ENCODE data around the gene COL2A1.

COL2A1 gene

GRCh38 chr12:47989023-47989417, 15.3 kb downstream of the COL2A1 start:
- Histone ChIP-seq H3K79me2 (ENCODE audit: control insufficient read depth, insufficient read depth, low read length, unreplicated experiment) (no peaks in the 10 kb centered on the region), H3K4me3 (ENCODE audit: low read depth, low read length) (no peak overlapping the region), H3K36me3 (ENCODE audit: insufficient read depth, low read length) (no peaks in the 10 kb centered on the region), H3K4me1 (ENCODE audit: control insufficient read depth, insufficient read depth, low read length, unreplicated experiment) (no peaks in the 10 kb centered on the region), H3K27me3 (ENCODE audit: insufficient read depth, low read length) (peaks cover 27% of the 10 kb centered on the region), H2AFZ (ENCODE audit: low read length, unreplicated experiment) (no peak overlapping the region), H3K27ac (ENCODE audit: low read depth, low read length) (no peak overlapping the region)

GRCh38 chr12:47988073-47989022, 15.9 kb downstream of the COL2A1 start:
- Histone ChIP-seq H3K79me2 (ENCODE audit: control insufficient read depth, insufficient read depth, low read length, unreplicated experiment) (no peaks in the 10 kb centered on the region), H3K4me3 (ENCODE audit: low read depth, low read length) (no peak overlapping the region), H3K27ac (ENCODE audit: low read depth, low read length) (no peak overlapping the region), H3K4me1 (ENCODE audit: control insufficient read depth, insufficient read depth, low read length, unreplicated experiment) (no peaks in the 10 kb centered on the region), H2AFZ (ENCODE audit: low read length, unreplicated experiment) (no peak overlapping the region), H3K36me3 (ENCODE audit: insufficient read depth, low read length) (no peaks in the 10 kb centered on the region), H3K27me3 (ENCODE audit: insufficient read depth, low read length) (peaks cover 20% of the 10 kb centered on the region)

- Histone ChIP-seq H3K4me3 (ENCODE audit: low read depth, low read length) (no peak overlapping the region), H2AFZ (ENCODE audit: low read length, unreplicated experiment) (no peak overlapping the region), H3K27me3 (ENCODE audit: insufficient read depth, low read length) (peaks cover 12% of the 10 kb centered on the region)
These were observed 16.7 kb downstream of the COL2A1 start for GRCh38 chr12:47987411-47988072.

GRCh38 chr12:47986832-47987231, 17.4 kb downstream of the COL2A1 start:
- Histone ChIP-seq H3K36me3 (ENCODE audit: insufficient read depth, low read length) (no peaks in the 10 kb centered on the region), H3K27me3 (ENCODE audit: insufficient read depth, low read length) (peaks cover 5% of the 10 kb centered on the region; the same call in 1 of the 2 replicates), H2AFZ (ENCODE audit: low read length, unreplicated experiment) (no peak overlapping the region), H3K27ac (ENCODE audit: low read depth, low read length) (no peak overlapping the region), H3K4me3 (ENCODE audit: low read depth, low read length) (no peak overlapping the region), H3K4me1 (ENCODE audit: control insufficient read depth, insufficient read depth, low read length, unreplicated experiment) (no peaks in the 10 kb centered on the region), H3K79me2 (ENCODE audit: control insufficient read depth, insufficient read depth, low read length, unreplicated experiment) (no peaks in the 10 kb centered on the region)

More at GRCh38 chr12:47987411-47988072, 16.7 kb downstream of the COL2A1 start:
- Histone ChIP-seq H3K27ac (ENCODE audit: low read depth, low read length) (no peak overlapping the region), H3K36me3 (ENCODE audit: insufficient read depth, low read length) (no peaks in the 10 kb centered on the region), H3K79me2 (ENCODE audit: control insufficient read depth, insufficient read depth, low read length, unreplicated experiment) (no peaks in the 10 kb centered on the region), H3K4me1 (ENCODE audit: control insufficient read depth, insufficient read depth, low read length, unreplicated experiment) (no peaks in the 10 kb centered on the region)

GRCh38 chr12:47986291-47986660, 18.0 kb downstream of the COL2A1 start:
- no peak overlapping the region for H3K4me3 ChIP-seq (ENCODE audit: low read depth, low read length)
- no peak overlapping the region for H2AFZ ChIP-seq (ENCODE audit: low read length, unreplicated experiment)
- H3K36me3 ChIP-seq (ENCODE audit: insufficient read depth, low read length) = no peaks in the 10 kb centered on the region
- no peaks in the 10 kb centered on the region for H3K79me2 ChIP-seq (ENCODE audit: control insufficient read depth, insufficient read depth, low read length, unreplicated experiment)
- H3K27ac ChIP-seq (ENCODE audit: low read depth, low read length) = no peak overlapping the region
- no peaks in the 10 kb centered on the region; the same call in 1 of the 2 replicates for H3K27me3 ChIP-seq (ENCODE audit: insufficient read depth, low read length)
- no peaks in the 10 kb centered on the region for H3K4me1 ChIP-seq (ENCODE audit: control insufficient read depth, insufficient read depth, low read length, unreplicated experiment)

GRCh38 chr12:47985596-47986290, 18.5 kb downstream of the COL2A1 start:
- no peaks in the 10 kb centered on the region; the same call in 1 of the 2 replicates for H3K27me3 ChIP-seq (ENCODE audit: insufficient read depth, low read length)
- no peaks in the 10 kb centered on the region for H3K36me3 ChIP-seq (ENCODE audit: insufficient read depth, low read length)
- H2AFZ ChIP-seq (ENCODE audit: low read length, unreplicated experiment) = no peak overlapping the region
- no peak overlapping the region for H3K27ac ChIP-seq (ENCODE audit: low read depth, low read length)
- H3K4me1 ChIP-seq (ENCODE audit: control insufficient read depth, insufficient read depth, low read length, unreplicated experiment) = no peaks in the 10 kb centered on the region
- no peak overlapping the region for H3K4me3 ChIP-seq (ENCODE audit: low read depth, low read length)
- no peaks in the 10 kb centered on the region for H3K79me2 ChIP-seq (ENCODE audit: control insufficient read depth, insufficient read depth, low read length, unreplicated experiment)

GRCh38 chr12:47984331-47984801, 19.9 kb downstream of the COL2A1 start:
- H3K79me2 ChIP-seq (ENCODE audit: control insufficient read depth, insufficient read depth, low read length, unreplicated experiment) = no peaks in the 10 kb centered on the region
- H3K4me3 ChIP-seq (ENCODE audit: low read depth, low read length) = no peak overlapping the region
- no peak overlapping the region for H2AFZ ChIP-seq (ENCODE audit: low read length, unreplicated experiment)
- no peaks in the 10 kb centered on the region; the same call in 1 of the 2 replicates for H3K27me3 ChIP-seq (ENCODE audit: insufficient read depth, low read length)
- H3K4me1 ChIP-seq (ENCODE audit: control insufficient read depth, insufficient read depth, low read length, unreplicated experiment) = no peaks in the 10 kb centered on the region
- H3K27ac ChIP-seq (ENCODE audit: low read depth, low read length) = no peak overlapping the region
- no peaks in the 10 kb centered on the region for H3K36me3 ChIP-seq (ENCODE audit: insufficient read depth, low read length)

- Histone ChIP-seq H3K27ac (ENCODE audit: low read depth, low read length) (no peak overlapping the region), H3K27me3 (ENCODE audit: insufficient read depth, low read length) (peaks cover 6% of the 10 kb centered on the region), H3K4me1 (ENCODE audit: control insufficient read depth, insufficient read depth, low read length, unreplicated experiment) (no peaks in the 10 kb centered on the region), H3K4me3 (ENCODE audit: low read depth, low read length) (no peak overlapping the region), H3K36me3 (ENCODE audit: insufficient read depth, low read length) (no peaks in the 10 kb centered on the region), H3K79me2 (ENCODE audit: control insufficient read depth, insufficient read depth, low read length, unreplicated experiment) (no peaks in the 10 kb centered on the region), H2AFZ (ENCODE audit: low read length, unreplicated experiment) (no peak overlapping the region)
These were observed 20.6 kb downstream of the COL2A1 start for GRCh38 chr12:47983541-47984115.

GRCh38 chr12:47982770-47983169, 21.5 kb downstream of the COL2A1 start:
- peaks cover 12% of the 10 kb centered on the region for H3K27me3 ChIP-seq (ENCODE audit: insufficient read depth, low read length)

GRCh38 chr12:47982311-47982710, 22.0 kb downstream of the COL2A1 start:
- Histone ChIP-seq H3K79me2 (ENCODE audit: control insufficient read depth, insufficient read depth, low read length, unreplicated experiment) (no peaks in the 10 kb centered on the region), H3K36me3 (ENCODE audit: insufficient read depth, low read length) (no peaks in the 10 kb centered on the region), H3K27me3 (ENCODE audit: insufficient read depth, low read length) (peaks cover 12% of the 10 kb centered on the region), H3K27ac (ENCODE audit: low read depth, low read length) (no peak overlapping the region), H3K4me3 (ENCODE audit: low read depth, low read length) (no peak overlapping the region), H2AFZ (ENCODE audit: low read length, unreplicated experiment) (no peak overlapping the region), H3K4me1 (ENCODE audit: control insufficient read depth, insufficient read depth, low read length, unreplicated experiment) (no peaks in the 10 kb centered on the region)

More at GRCh38 chr12:47982770-47983169, 21.5 kb downstream of the COL2A1 start:
- Histone ChIP-seq H3K79me2 (ENCODE audit: control insufficient read depth, insufficient read depth, low read length, unreplicated experiment) (no peaks in the 10 kb centered on the region), H3K4me1 (ENCODE audit: control insufficient read depth, insufficient read depth, low read length, unreplicated experiment) (no peaks in the 10 kb centered on the region), H3K36me3 (ENCODE audit: insufficient read depth, low read length) (no peaks in the 10 kb centered on the region), H2AFZ (ENCODE audit: low read length, unreplicated experiment) (no peak overlapping the region), H3K27ac (ENCODE audit: low read depth, low read length) (no peak overlapping the region), H3K4me3 (ENCODE audit: low read depth, low read length) (no peak overlapping the region)

All from ACC112 (cell line).